GM19099 (cell line): ENCODE results near the gene CHCHD6.

Source experiments
- POLR2A ChIP-seq: IDR thresholded peaks from 3 replicates; pipeline ENCODE4 v1.6.1; 2011; ENCODE audit warnings: low read depth; ENCODE audit not compliant: insufficient read length; ENCODE audit errors: extremely low read depth

The CHCHD6 gene

DNA sequence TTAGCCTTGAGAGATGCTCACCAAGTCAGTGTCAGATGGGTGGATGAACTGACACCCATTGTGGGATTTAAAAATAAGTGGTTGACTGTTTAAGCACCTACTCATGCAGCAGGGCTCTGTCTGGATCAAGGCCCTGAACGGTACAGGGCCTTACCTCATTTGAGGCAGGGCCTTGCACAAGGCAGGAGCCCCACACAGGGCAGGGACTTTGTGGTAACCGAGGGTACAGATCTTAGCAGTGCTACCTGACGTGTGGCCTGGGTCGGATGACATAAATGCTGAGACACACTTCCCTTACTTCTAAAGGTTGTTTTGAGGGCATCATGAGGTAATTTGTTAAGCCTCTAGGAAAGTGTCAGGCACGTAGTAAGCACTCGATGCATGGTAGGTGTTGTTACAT lies 219.4 kb downstream of the CHCHD6 start:
- TF ChIP-seq POLR2A = no peak

DNA sequence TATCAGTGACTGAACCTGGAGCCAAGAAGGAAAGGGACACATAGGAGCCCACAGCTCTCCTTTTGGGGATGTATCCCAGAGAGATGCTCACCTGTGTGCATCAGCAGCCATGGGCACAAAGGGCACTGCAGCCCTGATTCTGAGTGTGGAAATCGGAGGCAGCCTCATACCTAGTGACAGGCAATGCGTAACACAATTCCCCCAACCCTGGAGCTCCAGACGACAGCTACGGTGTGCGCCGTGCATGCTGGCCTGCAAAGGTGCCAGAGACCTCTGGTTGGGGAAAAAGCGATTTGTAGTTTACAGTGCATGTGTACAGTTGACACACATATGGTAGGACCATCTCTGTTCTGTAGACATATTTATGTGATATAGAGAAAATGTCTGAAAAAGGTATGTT lies 219.9 kb downstream of the CHCHD6 start:
- TF ChIP-seq POLR2A = no peak

DNA sequence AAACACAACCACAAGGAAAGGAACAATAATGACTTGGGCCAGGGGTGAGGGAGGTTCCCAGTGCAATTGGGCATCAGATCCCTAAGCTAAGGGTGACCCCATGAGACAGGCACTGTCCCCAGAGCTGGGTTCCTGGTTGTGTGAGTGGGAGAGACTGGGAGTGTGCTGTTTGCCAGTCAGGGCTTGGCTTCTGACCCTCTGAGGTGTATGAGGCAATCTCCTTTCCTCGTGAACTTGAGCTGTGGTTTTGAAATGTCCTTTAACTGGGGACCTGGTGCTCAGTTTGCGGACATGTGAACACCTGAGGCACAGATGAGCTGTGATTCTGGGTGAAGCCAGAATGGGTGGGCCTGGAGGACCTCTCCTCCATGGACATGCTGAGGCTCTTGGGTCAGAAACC lies 220.4 kb downstream of the CHCHD6 start:
- no peak for TF ChIP-seq POLR2A

- no peak for TF ChIP-seq POLR2A
Measured at GRCh38 chr3:126925411-126926171, 221.6 kb downstream of the CHCHD6 start.

DNA sequence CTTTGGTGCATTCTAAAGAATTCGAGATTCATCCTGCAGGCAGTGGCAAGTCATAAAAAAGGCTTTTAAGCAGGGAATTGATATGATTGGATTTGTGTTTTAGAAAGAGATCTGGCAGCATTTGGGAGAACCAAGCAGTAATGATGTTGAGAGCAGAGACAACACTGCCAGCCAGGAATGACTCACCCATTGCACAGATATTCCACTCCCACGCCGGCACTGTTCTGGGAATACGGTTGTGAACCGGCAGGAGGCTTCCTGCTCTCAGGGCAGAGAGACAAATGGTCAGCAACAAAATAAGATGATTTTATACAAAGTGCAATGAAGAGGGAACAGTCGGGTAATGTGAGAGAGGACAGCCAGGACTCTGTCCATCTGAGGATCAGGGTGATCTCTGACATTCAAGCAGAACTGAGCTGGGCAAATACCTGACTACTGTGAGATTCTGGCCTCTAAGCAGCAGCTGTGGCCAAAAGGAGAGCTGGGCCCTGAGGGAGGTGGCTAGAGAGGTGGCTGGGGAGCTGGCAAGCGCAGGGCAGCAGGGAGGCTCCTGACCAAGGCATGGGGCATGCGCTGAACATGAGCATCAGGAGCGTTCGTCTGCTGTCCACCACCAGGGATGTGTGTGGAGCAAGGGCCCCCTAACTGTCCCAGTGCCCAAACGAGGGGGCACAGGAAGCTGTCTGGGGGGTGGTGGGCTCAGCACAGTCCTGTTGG lies 222.8 kb downstream of the CHCHD6 start:
- TF ChIP-seq POLR2A = no peak

DNA sequence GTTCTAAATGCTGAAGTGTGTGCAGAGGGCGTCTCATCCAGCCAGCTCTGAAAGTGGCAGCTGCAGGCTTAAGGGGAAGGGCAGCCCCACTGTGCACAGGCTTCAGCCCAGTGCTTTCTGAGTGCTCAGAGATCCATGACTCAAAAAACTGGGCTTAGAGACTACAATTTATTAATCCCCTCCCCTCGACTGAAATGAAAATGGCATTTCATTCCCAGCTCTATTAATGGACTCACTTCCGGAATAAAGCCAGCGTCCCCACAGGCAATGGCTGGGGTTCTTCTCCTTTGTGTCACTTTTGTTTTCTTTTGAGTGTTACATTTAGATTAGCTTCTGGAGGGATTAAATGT lies 223.3 kb downstream of the CHCHD6 start:
- no peak for TF ChIP-seq POLR2A

GRCh38 chr3:126927846-126928245 lies 223.8 kb downstream of the CHCHD6 start:
- TF ChIP-seq POLR2A = no peak

- TF ChIP-seq POLR2A = no peak
Measured at GRCh38 chr3:126928921-126929474, 225.0 kb downstream of the CHCHD6 start.

- TF ChIP-seq POLR2A = no peak
Measured at GRCh38 chr3:126930936-126931600, 227.0 kb downstream of the CHCHD6 start.

DNA sequence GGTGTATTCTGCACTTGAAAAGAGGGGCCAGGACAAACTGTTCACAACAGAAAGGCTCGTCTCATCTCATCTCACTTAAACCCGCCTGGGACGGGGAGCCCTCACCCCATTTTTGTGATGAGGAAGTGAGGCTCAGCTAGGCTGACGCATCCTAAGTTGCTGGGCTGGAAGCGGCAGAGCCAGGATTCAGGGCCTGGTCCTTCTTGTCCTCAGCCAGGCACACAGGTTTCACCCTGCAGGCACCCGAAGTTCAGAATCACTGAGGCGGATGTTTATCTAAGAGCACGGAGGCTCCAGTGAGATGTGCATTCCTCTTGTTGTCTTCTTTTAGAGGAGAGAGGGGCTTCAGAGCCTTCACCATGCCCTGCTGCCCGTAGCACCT lies 227.8 kb downstream of the CHCHD6 start:
- no peak for TF ChIP-seq POLR2A

DNA sequence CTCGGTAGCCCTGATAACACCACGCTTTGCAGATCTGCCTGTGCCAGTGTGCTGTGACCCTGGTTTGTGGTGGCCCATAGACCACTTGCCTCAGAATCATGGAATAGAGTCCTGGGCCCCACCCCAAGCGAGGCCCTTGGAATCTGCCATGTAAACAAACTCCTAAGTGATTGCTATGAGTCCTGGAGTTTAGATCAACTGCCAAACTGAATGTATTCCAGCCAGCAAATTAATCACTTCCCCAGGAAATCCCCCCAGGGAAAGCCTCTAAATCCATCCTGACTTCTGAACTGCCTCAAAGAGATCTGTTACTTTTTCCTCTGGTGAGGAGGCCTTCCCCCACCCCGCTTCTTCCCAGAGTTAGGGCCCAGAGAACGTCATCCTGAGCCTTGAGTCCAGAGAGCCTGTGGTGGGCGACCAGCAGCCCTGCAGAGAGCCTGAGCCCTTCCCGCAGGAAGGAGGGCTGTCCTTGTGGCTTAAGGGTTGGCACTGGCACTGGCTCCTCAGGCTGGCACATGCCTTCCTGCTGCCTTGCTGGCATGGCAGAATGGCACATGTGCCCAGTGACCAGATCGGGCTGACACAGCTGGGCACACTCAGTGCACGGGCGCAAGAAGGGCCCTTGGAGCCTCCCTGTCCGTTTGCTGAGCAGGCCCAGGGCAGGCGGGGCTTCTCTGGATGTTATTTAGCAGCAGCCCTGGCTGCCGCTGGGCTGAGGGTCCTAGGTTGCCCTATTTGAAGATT lies 228.3 kb downstream of the CHCHD6 start:
- TF ChIP-seq POLR2A = no peak

DNA sequence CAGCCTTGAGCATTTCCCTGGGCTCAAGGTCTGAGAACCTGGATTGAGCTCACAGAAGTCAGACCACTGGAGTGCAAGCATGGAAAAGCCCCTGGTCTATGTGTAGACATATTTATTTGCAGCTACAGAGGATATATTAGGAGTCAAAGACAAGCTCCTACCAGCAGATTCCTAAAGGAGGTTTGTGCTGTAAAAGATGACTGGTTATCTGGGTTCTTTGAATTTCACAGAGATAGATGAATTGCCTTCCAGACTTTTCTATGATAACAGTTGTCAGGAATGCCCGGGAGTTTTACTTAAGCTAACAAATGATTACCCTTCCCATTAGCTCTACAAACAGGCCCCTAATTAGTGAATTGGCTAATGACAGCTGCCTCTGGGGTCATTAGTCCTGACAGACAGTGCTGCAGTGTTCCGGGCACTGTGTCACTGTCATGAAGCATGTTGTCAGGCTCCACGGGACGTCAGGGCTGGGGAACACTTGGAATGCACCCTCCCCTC lies 230.0 kb downstream of the CHCHD6 start:
- no peak for TF ChIP-seq POLR2A

- no peak for TF ChIP-seq POLR2A
Measured at GRCh38 chr3:126934991-126935390, 231.0 kb downstream of the CHCHD6 start.

- TF ChIP-seq POLR2A = no peak
Measured at GRCh38 chr3:126935756-126936509, 231.9 kb downstream of the CHCHD6 start.
